IPS-18c (cell line): ENCODE results near the gene SFN.
A peak's percentile ranks its signal among the peaks of the same experiment; 100 is the strongest.
"Not testable (repeated sequence)": the region's sequence is repeated elsewhere in the genome, so short reads cannot be mapped to it uniquely, and the experiment has no call there.

ENCODE experiments used
- H3K4me3 ChIP-seq: 2 replicates; pipeline ENCODE4 v1.7.0; 2013; ENCODE audit warnings: low read depth, mild to moderate bottlenecking, low read length, moderate library complexity; ENCODE audit not compliant: insufficient read depth
- H3K9me3 ChIP-seq: one replicate; pipeline ENCODE4 v1.6.1; 2013; ENCODE audit warnings: mild to moderate bottlenecking, low read length, moderate library complexity; ENCODE audit not compliant: control insufficient read depth, insufficient read depth

The SFN gene

DNA sequence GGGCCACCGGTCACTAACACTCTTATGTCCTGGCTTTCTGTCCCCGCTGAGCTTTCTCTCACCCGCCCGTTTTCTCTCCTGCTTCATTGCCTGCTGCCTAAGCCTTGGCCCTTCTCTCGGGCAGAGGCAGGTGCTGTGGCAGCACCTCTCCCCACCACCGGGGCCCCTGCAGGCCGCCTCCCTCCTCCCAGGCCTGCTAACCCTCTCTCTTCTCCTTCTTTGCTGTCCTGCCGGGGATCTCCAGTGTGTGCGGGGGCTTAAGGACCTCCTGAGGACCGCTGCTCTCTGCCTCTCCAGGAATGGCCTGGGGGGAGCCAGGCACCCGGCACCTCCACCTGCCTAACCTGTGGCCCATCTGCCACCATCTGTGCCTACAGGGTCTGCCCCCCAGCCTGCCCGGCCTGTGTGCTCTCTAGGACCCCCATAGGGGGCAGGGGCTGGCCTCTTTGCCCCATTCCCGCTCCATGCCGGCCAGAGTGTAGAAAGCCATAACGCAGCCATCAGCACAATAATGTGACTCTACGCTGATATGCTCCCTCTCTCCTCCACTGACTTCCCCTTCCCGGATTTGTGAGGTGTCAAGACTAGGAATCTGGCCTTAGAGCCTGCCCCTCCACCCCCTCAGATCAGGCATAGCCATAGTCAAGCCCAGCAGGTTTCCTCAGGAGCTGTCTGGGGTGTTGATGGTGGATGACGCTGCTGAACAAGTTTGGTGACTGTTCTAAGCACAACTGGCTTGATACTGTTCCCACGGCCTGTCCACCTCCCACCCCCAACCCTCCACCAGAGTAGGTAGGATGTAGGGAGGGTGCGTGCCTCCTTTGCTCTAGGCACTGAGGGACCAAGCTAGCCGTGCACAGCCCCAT lies 6.1 kb upstream of the SFN start:
- no peak overlapping the region for H3K4me3 ChIP-seq
- H3K9me3 ChIP-seq, result no peaks in the 10 kb centered on the region

DNA sequence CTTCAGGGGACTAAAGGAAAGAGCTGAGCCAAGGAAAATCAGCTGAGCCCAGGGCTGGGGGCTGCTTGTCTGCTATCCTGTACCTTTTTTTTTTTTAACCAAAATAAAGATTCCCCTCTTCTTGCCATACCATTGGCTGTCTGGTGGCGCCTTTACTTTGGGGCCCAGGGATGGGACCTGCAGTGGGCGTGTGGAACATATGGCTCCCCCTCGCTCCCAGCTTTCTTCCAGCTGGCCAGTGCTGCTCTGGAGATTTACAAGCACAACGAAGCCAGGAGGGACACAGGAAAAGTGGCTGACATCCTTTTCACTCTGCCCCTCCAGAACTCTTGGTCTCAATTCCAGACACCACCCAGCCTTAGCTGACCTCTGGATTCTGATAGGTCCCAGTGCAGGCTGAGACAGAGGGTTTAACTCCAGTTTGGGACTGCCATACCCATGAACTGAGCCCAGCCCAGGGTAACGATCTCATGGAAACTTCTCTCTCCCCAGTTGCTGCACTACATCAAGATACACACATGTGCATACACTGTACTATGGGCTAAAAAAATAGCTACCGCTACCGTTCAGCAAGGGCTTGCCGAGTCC lies 5.4 kb upstream of the SFN start:
- Histone ChIP-seq H3K9me3 (no peaks in the 10 kb centered on the region), H3K4me3 (no peak overlapping the region)

DNA sequence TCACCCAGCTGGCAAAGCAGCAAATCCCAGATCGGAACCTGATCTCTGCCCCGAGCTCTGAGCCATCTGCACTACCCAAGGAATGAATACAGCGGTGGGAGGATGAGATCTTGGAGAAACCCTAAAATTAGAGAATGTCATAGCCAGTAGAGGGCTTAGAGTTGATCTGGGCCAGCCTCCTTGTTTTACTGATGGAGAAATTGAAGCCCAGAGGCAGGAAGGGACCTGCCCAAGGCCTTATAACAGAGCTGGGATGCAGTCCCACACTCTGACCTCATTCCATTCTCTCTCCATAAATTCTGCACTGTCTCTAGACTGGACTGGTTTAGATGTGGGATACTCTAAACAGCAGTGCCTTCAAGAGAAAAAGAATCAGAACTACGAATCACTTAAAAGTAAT lies 4.8 kb upstream of the SFN start:
- Histone ChIP-seq H3K9me3 (no peaks in the 10 kb centered on the region), H3K4me3 (no peak overlapping the region)

DNA sequence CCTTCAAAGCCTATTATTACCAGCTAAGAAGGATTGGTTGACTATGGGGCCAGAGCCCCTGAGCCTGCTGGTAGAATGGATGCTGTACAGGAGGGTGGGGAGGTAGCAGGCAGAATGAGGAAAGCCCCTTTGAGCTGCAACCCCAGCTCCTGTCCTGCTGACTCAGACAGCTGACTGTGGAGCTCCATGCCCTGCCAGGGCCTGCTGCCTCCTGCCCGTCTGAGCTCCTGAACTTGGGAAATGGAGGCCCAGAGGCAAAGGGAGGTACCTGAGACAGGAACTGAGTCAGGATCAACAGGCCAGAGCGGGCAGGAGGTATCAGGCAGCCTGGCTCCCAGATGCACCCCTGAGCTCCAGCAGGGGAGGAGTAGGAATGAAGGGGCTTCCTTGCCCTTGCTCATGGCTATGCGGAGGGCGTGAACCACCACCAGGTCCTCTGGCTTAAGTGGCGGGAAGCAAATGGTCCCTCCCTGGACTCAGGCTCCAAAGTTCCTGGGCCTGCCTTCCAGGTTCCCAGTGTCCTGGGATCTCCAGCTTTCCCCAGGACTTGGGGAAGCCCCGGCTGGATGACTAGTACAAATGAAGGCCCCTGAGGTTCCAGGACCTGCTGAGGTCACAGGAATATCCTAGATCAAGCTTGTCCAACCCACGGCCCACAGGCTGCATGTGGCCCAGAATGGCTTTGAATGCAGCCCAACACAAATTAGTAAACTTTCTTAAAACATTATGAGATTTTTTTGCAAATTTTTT lies 3.9 kb upstream of the SFN start:
- Histone ChIP-seq H3K9me3 (no peaks in the 10 kb centered on the region), H3K4me3 (no peak overlapping the region)

DNA sequence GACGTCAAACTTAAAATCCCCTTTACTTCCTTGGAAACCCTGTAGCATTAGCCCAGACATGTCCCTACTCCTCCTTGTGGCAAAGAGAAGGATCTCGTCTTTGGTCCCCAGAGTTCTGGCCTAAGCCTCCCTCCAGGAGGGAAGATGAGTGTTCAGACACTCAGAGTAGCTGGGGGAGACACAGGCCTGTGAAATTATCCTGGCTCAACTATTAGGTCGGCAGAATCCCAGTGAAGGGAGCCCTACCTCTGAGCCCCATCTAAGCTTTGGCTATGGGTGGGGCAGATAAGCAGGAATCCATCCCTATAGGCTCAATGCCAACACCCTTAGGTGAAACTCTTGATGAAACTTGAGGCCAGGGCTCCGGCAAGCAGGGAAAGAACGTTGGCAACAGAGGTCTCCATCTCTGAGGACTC lies 1.7 kb upstream of the SFN start:
- H3K9me3 ChIP-seq, result no peaks in the 10 kb centered on the region

DNA sequence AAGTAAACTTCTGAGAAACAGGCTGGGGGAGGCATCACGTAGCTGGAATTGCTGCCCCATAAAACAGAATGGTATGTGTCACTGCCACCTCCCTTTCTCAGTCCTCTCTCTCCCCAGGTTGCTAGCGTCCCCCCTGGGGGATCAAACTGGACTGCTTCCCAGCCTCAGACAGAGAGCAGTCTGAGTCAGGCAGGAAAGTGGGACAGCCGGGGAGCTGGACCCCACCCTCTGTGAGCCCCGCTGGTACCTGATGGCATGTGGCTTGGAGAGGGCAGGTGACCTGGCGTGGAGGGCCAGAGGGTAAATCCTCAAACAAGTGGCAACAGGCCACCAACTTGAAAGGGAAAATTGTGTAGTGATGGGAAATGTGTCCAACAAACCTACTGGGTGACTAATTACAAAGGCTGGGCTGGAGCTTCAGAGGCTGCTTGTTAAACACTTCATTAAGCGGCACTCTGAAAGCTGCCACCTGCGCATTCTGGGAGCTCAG lies 1.0 kb upstream of the SFN start:
- H3K4me3 ChIP-seq, result no peak overlapping the region
- no peaks in the 10 kb centered on the region for H3K9me3 ChIP-seq

More for the DNA sequence above, 1.7 kb upstream of the SFN start:
- no peak overlapping the region for H3K4me3 ChIP-seq

DNA sequence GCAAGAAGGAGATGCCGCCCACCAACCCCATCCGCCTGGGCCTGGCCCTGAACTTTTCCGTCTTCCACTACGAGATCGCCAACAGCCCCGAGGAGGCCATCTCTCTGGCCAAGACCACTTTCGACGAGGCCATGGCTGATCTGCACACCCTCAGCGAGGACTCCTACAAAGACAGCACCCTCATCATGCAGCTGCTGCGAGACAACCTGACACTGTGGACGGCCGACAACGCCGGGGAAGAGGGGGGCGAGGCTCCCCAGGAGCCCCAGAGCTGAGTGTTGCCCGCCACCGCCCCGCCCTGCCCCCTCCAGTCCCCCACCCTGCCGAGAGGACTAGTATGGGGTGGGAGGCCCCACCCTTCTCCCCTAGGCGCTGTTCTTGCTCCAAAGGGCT lies 732 bp downstream of the SFN start:
- Histone ChIP-seq H3K4me3 (peak overlapping the region; percentile 74; the same call in 1 of the 2 replicates), H3K9me3 (no peaks in the 10 kb centered on the region)

DNA sequence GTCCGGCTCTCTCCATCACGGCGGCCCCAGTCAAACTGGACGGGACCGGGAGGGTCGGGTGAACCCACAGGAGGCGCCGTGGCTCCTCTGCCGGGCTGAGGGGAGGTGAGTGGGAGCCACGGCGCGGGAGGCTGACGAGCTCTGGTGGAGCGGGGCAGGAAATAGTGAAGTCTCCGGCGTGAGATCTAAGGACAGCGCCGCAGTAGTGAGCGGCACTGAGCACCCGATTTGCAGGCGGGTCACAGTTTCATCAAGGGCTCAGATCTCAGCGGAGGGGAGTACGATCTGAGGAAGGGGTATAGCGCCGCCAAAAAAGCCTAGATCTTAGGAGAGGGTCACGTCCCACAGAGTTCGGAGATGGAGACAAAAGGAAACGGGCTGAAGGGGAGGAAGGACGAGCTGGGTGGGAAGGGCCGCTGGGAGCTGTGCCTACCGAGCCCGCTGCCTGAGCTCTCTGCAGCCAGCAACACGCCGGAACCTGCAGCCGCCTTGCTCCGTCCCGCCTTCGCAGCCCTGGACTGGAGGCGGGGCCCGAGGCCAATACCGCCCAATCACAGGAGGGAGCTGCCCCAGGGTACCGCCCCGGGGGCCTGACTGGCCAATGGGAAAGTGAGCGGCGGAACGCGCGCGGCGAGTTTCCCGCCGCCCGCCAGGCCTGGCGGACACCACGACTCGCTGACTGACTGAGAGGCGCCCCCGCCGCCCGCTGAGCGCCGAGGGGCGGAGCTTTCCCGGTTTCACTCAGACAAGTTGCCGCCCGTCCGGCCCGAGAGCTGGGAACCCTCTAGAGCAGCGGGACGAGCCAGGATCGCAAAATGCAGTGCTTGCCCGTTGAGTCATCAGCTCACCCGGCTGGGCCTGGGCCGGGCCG lies 1.9 kb downstream of the SFN start:
- H3K9me3 ChIP-seq, result no peaks in the 10 kb centered on the region
- peak overlapping the region; percentile 74 for H3K4me3 ChIP-seq

DNA sequence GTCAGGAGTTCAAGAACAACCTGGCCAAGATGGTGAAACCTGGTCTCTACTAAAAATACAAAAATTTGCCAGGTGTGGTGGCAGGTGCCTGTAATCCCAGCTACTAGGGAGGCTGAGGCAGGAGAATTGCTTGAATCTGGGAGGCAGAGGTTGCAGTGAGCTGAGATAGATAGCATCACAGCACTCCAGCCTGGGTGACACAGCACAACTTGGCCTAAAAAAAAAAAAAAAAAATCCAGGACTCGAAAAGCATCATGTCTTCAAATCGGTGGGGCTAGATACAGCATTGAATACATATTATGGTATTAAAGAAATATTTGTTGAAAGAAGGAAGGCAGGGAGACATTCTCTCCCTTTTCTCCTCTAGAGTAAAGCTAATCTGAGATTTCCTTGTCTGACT lies 10.1 kb downstream of the SFN start:
- H3K4me3 ChIP-seq, result not testable (repeated sequence)

DNA sequence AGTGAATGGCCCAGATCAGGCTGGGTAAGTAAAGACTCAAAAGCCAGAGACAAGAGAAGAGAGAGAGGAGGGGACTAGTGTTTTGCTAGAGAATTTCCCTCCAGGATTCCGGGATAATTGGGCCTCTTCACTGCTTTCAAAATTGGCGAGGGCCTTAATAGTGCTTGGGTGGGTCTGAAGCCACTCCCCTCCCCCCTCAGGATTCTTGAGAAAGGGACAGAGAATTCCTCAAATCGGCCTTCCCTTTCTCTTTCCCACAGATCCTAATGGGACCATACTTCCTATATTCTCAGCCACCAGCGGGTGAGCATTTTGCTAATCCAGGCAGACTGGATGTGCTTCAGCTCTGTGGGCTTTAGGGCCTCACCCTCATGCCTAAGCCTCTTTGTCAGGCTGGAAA lies 11.9 kb downstream of the SFN start:
- H3K9me3 ChIP-seq, result peaks cover 4% of the 10 kb centered on the region
- no peak overlapping the region for H3K4me3 ChIP-seq

More for the DNA sequence above, 10.1 kb downstream of the SFN start:
- H3K9me3 ChIP-seq, result not testable (repeated sequence)

DNA sequence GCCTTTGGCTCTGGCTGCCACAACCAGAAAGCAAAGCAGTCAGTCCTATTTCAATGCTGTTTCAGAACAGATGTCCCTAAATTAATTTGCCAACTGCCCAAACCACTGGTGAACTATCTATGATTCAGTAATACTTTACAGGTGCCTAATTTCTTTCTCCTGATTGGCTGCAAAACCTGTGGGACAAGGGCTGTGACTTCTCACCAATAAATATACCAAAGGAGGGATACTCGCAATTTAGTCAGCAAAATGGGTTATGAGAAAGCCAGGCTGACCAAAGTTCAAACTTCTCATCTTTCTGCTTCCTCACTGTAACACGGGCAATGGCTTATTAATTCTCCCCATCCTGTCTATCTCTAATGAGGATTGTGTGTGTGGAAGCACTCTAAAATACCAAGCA lies 14.4 kb downstream of the SFN start:
- Histone ChIP-seq H3K9me3 (peaks cover 2% of the 10 kb centered on the region), H3K4me3 (no peak overlapping the region)

DNA sequence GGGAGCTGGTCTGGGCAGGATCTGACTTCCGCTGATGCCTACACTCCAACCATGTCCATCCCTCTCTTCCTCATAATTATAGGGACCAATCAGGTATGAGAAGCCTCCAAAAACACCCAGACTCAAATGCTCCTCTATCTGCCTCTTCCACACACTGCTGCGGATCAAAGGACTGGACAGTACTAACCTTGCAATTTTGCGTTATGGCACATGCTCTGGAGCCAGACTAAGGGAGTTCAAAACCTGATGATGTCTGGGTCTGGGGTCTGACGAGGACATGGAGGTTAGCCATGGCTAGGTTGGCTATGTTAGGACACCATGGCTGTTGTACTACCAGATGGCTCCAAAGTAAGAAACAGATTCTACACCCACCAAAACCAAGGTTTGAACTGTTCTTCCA lies 16.8 kb downstream of the SFN start:
- H3K4me3 ChIP-seq, result no peak overlapping the region
- H3K9me3 ChIP-seq, result peaks cover 2% of the 10 kb centered on the region

DNA sequence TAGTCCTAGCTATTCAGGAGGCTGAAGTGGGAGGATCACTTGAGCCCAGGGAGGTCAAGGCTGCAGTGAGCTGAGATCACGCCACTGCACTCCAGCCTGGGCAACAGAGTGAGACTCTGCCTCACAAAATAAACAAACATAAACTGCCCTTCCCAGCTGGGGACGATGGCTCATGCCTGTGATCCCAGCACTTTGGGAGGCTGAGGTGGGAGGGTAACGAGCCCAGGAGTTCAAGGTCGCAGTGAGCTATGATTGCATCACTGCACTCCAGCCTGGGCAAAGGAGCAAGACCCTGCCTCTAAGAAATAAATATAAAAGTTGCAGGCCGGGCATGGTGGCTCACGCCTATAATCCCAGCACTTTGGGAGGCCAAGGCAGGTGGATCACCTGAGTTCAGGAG lies 18.7 kb downstream of the SFN start:
- H3K4me3 ChIP-seq, H3K9me3 ChIP-seq: not testable (repeated sequence)

DNA sequence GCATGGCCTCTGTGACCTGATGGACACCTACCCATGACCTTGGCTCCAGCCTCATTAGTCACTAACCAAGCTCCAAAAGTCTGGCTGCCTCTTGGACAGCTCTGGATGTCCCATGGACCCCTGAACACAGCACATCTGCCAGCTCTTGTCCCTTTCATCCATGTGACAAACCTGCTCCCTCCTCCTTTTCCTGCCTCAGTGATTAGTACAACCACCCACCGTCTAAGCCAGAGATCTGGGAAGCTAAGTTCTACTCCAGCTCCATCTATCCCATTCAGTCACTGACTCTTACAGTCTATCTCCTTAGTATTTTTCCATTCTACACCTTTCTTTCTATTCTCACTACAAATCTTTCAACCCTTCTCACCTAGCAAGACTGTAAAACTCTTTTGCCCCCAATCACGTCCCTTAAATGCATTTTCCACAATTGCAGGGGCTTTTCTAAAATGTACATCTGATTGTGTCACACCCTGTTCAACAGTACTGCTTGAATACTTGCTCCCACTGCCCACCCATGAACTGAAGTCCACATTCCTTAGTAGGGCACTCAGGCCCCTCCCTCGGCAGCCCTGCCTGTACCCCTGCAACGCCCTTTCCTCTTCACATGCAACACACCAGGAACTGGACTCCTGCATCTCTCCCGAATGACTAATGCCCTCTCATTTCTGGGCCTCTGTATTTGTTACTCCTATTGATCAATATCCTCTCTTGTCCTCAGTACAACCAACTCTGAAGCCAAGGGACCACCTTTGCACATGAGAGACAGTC lies 19.9 kb downstream of the SFN start:
- no peak overlapping the region for H3K4me3 ChIP-seq
- H3K9me3 ChIP-seq, result no peaks in the 10 kb centered on the region

DNA sequence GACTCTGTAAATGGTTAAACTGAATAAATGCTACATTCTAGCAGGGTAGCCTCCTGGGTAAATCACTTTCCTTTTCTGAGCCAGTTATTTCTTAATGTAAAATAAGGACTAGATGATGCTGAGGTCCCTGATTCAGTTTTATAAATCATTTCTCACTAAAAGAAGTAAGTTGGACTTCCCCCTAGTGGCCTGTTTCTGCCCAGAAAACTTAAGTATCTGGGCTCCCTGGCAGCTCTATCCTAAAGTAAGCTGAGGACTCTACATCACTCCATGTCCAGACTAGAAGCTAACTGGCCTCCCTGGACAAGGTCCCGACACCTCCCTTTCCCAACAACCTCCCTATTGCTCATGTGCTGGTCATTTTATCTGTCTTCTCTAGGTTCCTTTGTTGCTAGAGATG lies 24.2 kb downstream of the SFN start:
- H3K4me3 ChIP-seq, result no peak overlapping the region
- H3K9me3 ChIP-seq, result no peaks in the 10 kb centered on the region

DNA sequence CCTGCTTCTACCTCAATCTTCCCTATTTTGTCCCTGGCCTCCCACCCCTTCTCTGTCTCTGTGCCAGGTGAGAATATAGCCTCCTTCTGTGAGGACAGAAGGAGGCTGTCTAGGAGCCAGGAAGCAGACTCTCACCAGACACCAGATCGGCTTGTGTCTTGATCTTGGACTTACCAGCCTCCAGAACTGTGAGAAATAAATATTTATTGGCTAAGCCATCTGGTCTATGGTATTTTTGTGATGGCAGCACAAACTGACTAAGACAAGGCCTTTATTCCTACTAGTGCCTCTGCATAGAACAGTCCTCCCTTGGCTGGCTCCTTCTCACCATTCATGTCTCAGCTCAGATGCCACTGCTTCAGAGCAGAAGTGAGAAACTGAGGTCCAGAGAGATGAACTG lies 25.3 kb downstream of the SFN start:
- Histone ChIP-seq H3K4me3 (no peak overlapping the region), H3K9me3 (no peaks in the 10 kb centered on the region)
